UCSD-AML1 (cell line): Measurements from ENCODE around the gene GEMIN8.

ENCODE experiments used
- DNase-seq: peaks from one replicate; lab custom pipeline; 2025; ENCODE audit not compliant: unreplicated experiment; lab: John Stamatoyannopoulos, UW

Gene GEMIN8, protein sequence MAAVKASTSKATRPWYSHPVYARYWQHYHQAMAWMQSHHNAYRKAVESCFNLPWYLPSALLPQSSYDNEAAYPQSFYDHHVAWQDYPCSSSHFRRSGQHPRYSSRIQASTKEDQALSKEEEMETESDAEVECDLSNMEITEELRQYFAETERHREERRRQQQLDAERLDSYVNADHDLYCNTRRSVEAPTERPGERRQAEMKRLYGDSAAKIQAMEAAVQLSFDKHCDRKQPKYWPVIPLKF

DNA sequence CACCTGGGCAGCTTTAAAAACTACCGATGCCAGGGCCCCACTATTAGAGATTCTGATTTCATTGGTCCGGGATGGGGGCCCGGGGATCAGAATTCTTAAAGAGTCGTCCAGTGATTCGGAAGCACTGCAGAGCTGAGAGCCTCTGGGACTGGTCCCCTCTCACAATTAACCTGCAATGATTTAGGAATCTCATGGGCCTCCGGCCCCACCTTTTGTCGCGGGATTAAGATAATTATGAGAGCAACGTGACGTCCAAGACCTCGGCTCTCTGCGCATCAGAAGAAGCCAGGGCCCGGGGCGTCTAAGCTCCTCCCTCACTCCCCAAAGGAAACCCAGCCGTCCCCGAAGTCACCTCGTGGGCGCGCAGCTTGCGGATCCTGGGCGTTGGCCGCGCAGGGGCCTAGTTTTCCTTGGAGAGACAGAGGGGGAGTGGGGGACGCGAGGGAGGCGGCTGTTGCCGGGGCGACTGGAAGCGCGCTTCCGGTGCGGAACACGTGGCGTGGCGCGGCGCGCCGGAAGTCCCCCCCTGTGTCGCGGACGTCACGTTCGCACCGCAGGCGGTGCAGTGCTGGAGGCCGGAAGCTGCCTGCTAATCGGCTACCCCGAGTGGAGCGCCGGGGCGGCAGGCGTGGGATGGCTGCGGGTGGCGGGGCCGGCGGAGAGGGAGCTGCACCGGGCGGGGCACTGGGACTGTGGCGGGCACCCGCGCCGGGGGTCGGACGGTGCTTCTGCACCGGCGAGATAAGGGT is at the start of gene GEMIN8:
TSS of gene GEMIN8 (minus strand) at position 468 of the 749 bp plus-strand sequence. CDS start 8,414 bp downstream, outside the sequence.
- DNase-seq = peak; percentile 85

DNA sequence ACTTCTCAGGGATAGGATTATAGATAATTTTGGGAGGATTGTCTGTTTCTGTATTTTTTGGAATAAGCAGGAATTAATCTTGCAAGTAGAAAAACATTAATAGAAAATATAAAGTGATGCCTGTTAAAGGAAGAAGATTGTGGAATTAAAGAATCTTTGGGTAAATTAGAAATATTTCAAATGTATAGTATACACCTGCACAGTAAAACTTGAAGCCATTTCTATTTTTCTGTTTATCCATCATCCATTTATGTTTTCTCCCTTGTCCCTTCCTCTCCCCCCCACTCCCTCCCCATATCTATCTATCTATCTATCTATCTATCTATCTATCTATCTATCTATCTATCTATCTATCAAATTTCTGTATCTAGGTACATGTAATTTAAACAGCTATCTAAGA is 46.9 kb upstream of the GEMIN8 start:
- no peak for DNase-seq

DNA sequence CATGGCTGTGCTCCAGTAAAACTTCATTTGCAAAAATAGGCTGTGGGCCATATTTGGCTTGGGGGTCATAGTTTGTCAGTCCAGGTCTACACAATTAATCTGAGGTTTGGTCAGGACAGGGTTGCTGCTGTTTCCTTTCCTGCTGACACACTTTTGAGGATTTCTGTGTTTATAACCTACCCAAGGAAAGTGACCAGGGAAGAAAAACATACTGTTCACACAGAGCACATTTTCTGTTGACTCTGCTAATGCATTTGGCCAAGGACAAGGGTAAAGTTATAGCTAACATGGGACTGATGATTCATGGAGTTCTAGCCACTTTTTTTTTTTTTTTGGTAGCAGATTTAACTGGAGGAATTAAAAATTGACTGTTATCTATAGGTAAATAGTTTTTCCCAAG is 43.9 kb upstream of the GEMIN8 start:
- no peak for DNase-seq

DNA sequence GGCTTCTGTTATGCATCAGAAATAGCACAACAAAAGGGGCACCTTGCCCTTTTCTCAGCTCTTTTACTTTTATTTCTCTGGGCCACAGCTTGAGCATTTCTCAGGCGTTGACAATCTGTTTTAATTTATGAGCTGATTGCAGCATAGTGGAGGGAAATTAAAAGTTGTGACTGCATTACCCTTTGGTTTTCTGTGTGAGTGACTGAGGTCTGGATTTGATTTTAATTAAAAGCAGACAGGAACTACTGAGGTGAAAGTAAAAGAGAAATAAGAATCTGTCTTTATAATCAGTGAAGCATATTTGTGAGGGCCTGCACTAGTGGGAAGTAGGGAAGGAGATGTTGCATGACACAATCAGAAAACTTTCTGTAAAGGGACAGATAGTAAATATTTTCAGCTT is 43.4 kb upstream of the GEMIN8 start:
- no peak for DNase-seq

DNA sequence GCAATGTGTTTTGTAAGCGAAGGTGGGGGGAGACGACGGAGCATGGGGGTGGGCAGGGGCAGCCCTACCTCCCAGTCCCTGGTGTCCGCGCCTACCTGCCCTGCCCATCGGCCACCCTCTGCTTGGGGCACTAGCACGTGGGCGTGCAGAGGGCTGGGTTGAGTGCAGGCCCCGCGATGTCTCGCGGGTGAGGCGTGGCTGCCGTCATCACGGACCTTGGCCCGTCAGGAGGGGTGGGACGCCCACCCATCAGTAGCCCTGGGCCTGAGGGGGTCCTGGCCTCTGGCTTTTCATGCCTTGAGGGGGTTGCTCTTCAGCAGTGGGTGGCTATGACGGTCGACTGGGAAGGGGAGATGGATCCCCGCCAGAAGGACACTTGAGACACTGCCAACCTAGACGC is 36.1 kb upstream of the GEMIN8 start:
- DNase-seq = no peak

DNA sequence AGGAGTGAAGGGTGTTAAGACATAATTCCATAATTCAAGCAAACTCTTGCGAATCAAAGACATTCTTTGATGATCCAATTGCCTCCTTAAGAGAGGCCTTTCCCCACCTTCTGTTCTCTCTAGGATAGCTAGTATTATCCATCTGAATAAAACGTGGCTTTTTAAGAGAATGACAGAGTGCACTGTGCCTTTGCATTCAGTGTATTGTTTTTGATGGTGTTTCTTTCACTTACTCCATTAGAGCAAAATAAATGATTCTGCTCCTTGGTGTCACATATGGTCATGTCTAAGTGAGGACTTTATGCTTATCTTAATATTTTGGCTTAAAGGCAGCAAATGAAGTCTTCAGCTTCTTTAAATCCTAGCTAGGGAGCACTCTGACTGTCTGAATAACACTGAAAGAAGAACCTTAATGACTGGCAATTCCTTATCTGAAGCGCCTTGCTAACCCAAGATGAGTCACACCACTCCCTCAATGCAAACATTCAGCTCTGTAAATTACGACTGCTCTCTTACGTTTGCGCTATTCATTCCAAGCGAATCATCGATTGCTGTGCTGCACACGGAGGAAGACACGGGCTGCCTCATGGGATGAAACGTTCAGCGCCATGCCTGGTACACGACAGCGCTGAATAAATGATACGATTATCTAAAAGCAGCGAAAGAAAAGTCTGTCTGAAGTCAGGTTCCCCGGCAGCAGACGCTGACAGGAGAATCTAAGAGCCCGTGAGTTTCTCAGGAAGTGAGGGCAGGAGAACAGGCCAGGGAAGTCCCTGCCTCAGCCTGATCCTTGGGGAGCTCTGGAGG is 35.1 kb upstream of the GEMIN8 start:
- DNase-seq = no peak

DNA sequence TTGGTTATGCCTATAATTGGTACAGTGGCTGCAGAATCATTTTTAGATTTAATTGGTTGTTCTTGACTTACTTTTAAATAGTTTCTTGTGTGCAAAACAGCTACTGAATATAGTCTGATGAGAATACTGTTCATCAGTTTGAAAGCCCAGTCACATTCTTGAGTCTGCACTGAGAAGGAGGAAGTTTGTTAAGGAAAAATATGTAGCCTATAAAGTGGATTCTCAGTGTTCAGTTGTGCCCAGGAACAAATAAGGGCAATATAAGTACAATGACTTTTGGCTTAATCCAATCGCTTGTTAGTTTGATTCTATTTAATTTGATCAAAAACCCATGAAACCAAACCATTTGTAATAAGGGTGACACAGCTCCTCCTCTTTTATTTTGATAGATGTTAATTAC is 32.8 kb upstream of the GEMIN8 start:
- no peak for DNase-seq

DNA sequence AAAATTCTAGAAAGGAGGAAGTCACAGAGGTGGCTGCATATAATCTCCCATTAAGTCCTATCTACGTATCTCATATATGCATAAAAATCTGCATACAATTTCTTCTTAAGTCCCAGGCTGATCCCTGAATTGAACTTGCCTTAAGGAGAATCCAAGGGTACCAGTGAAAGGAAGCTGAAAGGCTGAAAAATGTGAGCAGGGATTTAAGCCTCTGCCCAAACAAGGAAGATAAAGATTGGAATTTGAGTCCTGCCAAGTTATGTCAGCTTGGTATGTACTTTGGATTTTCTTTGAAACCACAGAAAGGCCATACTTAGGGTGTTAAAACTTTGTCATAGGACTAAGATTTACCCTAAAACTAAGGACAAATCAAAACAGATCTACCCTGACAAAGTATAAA is 26.5 kb upstream of the GEMIN8 start:
- no peak for DNase-seq

DNA sequence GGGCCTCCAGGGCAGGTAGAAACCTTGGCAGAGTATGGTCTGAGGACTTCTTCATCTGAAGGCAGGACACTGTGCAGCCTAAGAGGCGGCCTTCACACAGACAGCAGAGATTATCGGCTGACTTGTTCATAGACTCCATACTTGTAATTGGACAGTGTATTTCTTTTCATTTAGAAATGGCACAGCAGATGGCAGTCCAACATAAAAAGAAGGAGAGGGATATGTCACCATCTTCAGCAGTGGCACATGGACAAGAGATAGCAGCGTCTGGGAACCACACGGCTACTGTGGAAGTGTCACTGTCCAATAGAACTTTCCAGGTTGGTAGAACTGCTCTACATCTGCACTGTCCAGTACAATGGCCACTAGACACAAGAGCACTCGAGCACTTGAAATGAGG is 21.7 kb upstream of the GEMIN8 start:
- no peak for DNase-seq

DNA sequence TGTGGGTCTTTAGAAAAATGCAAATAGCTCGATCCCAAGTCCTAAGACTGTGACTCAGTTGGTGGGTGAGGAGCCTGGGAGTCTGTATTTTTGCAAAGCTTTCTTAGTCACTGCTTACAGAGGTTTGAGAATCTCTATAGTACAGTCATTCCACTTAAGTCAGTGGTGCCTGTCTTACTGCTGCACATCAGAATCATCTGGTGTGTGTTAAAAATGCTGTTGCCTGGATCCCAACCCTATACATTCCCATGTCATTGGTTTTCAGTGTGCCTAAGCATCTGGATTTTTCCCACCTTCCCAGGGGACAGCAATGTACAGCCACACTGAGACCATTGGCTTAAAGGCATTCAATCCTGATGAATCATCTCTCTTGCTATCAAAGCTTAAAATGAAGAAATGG is 21.0 kb upstream of the GEMIN8 start:
- no peak for DNase-seq

DNA sequence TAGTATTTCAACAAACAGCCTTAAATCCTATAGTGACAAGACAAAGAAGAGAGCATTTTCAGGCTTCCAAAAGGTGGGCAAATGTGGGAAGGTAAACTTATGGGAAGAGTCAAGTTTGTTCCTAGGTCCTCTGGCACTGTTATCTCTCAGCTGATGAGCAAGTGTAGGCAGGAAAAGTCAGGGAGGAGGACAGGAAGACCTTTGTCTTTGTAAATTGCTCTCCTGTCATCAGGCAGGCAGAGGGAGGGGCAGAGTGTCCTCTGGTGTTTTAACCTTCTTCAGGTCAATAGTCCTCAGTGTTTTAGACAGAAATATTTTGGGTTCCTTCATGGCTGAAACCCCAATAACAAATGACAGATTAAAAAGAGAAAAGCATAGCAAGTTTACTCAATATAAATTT is 13.5 kb upstream of the GEMIN8 start:
- no peak for DNase-seq

DNA sequence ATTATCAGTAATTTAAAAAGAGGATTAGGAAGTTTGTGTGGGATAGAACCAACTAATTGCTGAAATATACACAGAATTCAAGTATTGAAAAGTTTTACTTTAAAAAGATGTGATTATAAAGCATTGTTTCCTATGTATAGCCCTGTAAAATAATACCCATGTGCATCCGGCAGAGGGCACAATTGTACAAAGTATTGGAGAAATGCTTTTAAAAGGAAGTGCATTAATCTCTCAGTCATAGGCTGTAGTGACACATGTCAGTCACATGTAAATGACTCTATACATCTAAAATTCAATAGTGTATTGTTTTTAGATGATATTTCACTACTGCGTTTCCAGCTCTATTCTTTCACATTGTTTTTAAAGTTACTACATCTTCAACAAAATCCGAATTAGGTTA is 9.7 kb upstream of the GEMIN8 start:
- DNase-seq = no peak

DNA sequence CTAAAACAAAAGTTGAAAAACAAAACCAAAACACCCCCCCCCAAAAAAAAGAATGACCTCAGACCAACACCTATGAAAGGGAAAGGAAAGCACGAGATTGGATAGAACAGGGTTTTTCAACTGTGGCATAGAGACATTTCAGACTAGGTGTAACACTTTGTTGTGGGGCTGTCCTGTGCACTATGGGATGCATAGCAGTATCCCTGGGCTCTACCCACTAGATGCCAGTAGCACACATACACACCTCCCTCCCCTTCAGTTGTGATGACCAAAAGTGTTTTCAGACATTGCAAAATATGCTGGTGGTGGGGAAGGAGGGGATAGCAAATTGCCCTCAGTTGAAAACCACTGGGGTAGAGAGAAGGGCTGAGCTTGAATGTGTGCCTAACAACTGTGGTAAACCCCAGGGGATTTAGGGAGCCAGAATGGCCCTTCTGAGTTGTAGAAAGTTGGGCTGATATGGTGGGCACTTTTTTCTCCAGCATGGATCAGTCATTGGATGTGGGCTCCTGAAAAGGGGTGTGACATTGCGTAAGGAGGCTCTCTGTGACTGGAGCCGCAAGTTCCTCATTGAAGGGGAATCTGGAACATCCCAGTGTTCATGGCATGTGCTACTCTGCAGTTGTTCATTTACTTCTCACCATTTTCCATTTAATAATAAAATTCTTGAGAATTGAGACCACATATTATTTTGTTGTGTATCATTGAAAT is 8.8 kb upstream of the GEMIN8 start:
- DNase-seq = no peak

DNA sequence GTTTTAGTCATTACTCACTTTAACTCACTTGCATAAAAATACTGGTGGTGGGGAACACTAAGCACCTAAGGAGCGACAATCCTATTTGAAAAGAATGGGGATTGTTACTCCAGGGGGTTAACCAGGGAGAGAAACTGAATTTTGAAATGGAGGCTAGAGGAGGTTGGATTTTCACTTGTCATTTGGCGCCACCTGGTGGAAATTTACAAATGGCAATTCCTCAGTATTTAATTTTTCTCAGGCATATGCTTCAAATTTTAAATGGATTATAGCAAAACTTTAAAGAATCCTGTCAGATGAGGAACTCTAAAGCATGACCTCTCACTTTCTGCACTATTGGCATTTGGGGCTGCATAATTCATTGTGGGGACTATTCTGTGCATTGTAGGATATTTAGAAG is 2.7 kb upstream of the GEMIN8 start:
- no peak for DNase-seq

DNA sequence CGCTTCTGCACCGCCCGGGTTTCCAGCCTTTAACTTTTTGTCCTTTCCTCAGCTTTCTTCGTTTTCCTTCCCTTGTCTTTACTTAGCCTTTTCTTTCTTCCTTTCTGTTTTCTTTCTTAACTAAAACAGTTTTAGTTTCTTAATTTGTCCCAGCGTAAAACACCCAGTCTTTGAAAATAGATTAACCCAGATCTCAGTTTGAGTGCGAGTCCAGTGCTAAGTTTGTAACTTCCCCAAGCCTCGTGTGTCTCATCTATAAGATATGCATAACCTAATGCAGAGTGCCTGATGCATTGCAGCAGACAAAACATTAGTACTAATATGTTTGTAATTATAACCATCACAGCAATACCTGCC is 460 bp upstream of the GEMIN8 start:
- DNase-seq = no peak

DNA sequence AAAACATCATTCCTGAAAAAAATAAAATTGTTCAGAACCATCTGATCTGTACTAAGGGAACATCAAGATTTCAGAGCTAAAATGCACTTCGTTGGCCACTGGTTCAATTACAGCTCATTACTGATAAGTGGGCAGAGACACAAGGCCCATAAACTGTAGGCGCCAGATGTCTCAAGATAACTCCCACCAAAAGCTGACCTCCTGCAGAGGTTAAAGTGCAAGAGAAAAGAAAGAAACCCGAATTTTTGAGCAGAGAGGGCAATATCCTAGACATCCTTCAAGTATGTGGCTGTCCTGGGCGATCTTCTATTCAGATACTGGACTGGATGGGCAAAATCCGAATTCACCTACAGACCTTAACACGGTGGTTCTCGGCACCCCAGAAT is 660 bp downstream of the GEMIN8 start:
- no peak for DNase-seq

DNA sequence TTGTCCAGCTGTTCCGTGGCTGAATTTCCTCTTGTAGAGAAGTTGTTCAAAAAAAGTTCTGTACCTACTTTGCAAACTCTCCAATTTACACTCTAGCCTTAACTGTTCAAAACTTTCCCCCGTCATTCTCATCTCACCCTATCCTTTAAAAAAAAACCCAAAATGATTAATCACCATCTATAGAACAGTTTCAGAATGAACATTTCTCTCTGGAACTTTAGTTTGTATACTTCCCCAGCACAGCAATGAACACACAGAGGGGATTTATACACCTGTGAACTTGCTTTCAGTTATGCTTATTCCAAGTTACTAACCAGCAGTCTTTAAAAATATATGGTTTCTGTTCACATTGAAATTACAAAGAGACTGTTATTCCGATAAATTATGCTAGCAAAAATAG is 1.2 kb downstream of the GEMIN8 start:
- DNase-seq = no peak

DNA sequence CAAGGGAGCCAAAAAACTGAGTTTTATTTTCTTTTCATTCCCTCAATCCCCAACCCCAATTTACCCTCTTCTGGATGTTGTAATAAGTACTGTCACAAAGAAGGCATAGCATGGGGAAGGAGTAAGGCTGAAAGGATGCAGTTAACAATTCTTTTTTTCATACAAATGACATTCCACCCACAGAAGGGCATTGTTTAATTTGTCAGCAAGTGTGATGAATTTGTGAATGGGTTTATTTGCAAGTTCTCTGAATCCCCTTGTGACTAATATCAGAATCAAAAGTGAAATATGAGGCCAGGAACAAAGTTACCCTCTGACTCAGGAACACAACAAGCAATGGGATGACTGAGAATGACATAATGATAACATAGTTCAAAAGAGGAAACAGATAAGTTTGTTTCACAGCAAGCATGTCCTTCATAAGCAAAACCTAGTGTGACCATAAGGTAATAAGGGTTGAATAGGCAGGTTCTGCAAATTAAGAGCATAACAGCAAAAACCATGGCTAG is 2.1 kb downstream of the GEMIN8 start:
- DNase-seq = no peak

DNA sequence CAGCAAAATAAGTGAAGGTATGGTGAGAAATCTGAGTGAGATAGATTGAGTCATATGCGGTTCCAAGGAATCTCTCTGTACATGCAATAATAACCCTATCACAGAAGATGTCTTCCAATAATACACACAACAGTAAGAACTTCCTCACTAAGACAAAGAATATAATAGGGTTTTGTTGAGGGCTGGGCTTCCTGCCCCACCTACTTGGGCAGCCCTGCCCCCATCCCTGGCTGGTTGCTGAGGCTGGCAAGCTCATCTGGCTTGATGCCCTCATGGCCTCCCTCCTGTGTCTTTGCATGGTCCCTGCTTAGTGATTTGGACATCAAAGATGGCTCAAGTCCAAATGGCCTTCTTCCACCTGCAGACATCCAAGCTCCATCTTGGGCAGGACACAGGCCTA is 2.7 kb downstream of the GEMIN8 start:
- DNase-seq = no peak

DNA sequence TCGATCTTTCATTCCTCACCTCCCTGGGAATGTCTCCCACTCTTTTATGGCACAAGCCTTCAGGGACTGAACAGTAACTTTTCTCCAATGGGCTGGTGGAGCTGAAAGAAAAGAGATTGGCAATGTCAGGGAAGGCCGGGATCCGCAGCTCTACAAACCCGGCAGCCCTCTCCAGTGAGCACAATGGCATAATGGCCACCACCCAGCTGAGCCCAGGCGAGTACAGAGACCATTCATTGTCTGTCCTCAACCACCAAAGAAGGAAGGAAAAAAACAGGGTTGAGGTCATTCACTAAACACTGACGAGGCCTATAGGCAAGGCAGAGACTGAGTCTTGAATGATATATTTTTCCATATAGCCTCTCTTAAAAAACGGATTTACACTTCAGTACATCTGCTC is 3.6 kb downstream of the GEMIN8 start:
- DNase-seq = no peak

DNA sequence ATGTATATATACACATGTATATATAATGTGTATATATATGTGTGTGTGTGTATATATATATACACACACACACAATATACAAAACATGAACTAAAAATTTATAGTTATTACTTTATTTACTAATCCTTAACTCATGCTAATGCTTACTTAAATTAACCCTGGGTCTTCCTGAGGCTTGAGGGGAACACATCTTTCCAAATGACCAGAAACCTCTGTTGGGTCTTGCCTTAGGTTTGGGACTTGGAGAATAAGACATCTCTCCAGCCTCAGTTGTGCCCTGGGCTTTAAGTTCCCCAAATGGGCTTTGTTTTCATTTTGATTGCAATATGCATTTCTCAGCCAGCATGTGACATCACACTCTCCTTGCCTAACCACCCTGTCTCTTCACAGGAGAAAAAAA is 7.7 kb downstream of the GEMIN8 start:
- DNase-seq = no peak
